Central memory CD8-positive, alpha-beta T cell (primary cell): Measurements from ENCODE around the gene MME.

ENCODE experiments used
- ATAC-seq: fragments of 150-1000 bp; cut with Tn5 transposase; replicated peaks from 2 replicates; pipeline ENCODE4 v1.10.0; 2022; ENCODE audit warnings: mild to moderate bottlenecking, moderate FRiP score, moderate number of reproducible peaks; ENCODE audit not compliant: poor library complexity, severe bottlenecking; ENCODE audit errors: extremely low read depth
- DNase-seq, 2 donors: peaks; one replicate each; pipeline ENCODE4 v3.0.0; 2021; ENCODE audit warnings: low spot score in 2 of 2
- H3K27ac Mint-ChIP-seq: one replicate; pipeline ENCODE4 v1.8.0; 2022; ENCODE audit warnings: low read depth, mild to moderate bottlenecking, moderate library complexity, mixed read lengths
- H3K27me3 Mint-ChIP-seq: one replicate; pipeline ENCODE4 v1.8.0; 2022; ENCODE audit warnings: mixed read lengths
- H3K36me3 Mint-ChIP-seq: one replicate; pipeline ENCODE4 v1.8.0; 2022; ENCODE audit warnings: mild to moderate bottlenecking, moderate library complexity, mixed read lengths; ENCODE audit not compliant: insufficient read depth
- H3K4me1 Mint-ChIP-seq: one replicate; pipeline ENCODE4 v1.8.0; 2022; ENCODE audit warnings: mixed read lengths
- H3K4me3 Mint-ChIP-seq: one replicate; pipeline ENCODE4 v1.8.0; 2022; ENCODE audit warnings: mild to moderate bottlenecking, moderate library complexity, mixed read lengths
- H3K9me3 Mint-ChIP-seq: one replicate; pipeline ENCODE4 v1.8.0; 2022; ENCODE audit warnings: mixed read lengths

MME gene

DNA sequence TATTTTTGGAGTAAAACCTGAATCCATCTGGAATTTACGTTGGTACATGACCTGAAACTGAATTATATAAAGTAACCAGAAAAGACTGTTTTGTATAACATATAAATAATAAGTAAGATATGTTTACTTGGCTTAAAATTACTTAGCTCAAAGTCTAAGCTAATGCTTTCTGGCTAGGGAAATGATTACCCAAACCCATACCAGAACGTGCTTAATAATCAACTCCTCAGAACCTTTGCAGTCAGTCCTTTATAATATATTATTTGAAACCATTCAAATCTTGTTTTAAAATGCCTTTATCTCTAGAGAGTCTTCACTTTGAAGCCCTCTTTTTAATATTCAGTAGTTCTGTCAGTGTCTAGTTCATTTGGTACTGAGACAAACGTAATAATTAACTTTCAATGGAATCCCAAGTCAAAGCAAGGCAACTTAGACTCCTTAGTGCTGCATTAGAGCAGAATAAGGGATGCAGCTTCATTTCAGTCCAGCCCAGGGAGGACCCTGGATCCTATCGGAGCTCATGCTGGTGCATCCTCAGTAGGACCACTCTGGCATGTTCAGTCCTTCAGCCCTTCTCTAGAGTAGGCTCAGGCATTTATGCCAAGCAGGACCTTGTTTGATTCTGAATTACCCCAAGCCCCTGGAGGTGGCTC is 81.6 kb downstream of the MME start:
- H3K4me1 Mint-ChIP-seq, result no peaks in the 10 kb centered on the region

DNA sequence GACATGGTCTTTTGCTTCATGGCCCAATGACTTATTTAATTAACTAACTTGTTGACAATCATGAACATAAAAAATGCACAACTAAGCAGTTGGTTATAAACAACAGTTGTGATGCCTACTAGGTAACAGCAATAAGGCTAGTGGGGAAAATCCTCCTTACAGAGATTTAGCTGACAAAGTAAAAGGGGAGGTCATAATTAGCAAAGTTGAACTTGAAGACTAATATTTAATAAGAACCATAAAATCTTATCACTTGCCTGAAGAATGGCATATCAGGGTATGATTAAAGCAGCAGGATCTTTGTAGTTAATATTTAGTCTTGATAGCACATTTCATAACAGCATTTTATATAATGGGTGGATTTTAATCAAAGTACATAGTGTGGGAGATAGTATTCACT is 84.2 kb downstream of the MME start:
- Mint-ChIP-seq H3K9me3 (no peaks in the 10 kb centered on the region), H3K4me1 (no peaks in the 10 kb centered on the region), H3K27me3 (no peaks in the 10 kb centered on the region), H3K4me3 (no peak overlapping the region), H3K36me3 (no peaks in the 10 kb centered on the region), H3K27ac (no peak overlapping the region)
- DNase-seq, result no peak
- no peak for ATAC-seq

More for the DNA sequence above, 81.6 kb downstream of the MME start:
- H3K36me3 Mint-ChIP-seq, result no peaks in the 10 kb centered on the region
- H3K27me3 Mint-ChIP-seq, result no peaks in the 10 kb centered on the region
- no peak overlapping the region for H3K4me3 Mint-ChIP-seq
- DNase-seq (no peak), ATAC-seq (no peak)
- no peaks in the 10 kb centered on the region for H3K9me3 Mint-ChIP-seq
- no peak overlapping the region for H3K27ac Mint-ChIP-seq

DNA sequence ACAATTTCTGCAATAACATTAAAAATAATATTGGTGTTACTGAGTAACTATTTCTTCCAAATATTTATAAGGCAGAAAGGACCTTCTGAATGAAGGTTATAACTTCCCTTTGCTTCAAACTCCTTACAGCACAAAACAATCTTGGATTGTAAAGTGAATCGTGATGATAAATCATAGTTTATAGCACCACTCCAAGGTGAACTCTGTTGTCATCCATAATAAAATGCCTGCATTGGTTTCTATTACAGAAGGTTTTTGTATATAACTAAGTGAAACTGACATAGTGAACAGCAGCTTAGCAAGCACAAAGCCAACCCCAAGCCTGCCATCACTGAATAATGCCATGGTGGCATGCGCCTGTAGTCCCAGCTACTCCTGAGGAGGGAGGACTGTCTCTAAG is 86.3 kb downstream of the MME start:
- Mint-ChIP-seq H3K4me1 (no peaks in the 10 kb centered on the region), H3K27ac (no peak overlapping the region), H3K9me3 (no peaks in the 10 kb centered on the region), H3K27me3 (no peaks in the 10 kb centered on the region), H3K36me3 (no peaks in the 10 kb centered on the region), H3K4me3 (no peak overlapping the region)
- DNase-seq (no peak), ATAC-seq (no peak)

DNA sequence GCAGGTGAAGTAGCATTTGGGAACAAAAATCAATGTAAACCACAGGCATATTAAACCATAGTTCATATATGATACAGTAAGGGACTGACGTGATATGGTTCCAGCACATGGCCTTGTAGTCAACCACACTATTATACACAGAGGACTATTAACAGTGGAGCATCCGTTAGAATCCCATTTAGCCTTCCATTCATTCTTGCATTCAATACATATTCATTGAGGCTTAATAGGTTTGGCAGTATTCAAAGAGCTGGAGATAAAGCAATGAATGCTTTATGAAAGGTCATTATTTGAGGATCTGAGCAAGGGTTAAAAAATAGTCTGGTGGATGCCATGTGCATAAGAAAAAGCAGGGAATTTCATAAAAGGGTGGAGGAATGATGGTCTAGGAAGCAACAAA is 89.1 kb downstream of the MME start:
- DNase-seq (no peak), ATAC-seq (no peak)
- no peaks in the 10 kb centered on the region for H3K9me3 Mint-ChIP-seq
- no peaks in the 10 kb centered on the region for H3K36me3 Mint-ChIP-seq
- H3K27me3 Mint-ChIP-seq, result no peaks in the 10 kb centered on the region
- H3K4me1 Mint-ChIP-seq, result no peaks in the 10 kb centered on the region
- H3K4me3 Mint-ChIP-seq, result no peak overlapping the region
- no peak overlapping the region for H3K27ac Mint-ChIP-seq

DNA sequence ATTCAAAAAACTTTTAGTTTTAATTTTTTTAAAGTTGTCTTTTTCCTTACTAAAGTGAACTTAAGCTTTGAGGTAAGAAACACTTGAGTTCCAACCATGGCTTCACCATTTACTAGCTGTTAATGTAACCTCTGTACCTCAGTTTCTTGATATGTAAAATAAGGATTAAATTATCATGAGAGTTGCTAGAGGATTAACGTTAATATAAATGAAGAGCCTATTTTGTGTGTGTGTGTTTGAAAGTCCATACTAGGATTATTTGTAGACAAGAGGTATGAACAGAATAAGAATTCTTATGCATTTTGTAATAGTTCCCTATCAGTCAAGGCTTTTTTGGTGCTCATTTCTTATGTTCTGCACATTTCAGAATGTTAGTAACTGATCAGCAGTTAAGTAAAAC is 93.7 kb downstream of the MME start:
- Mint-ChIP-seq H3K27me3 (no peaks in the 10 kb centered on the region), H3K9me3 (peaks cover 2% of the 10 kb centered on the region), H3K4me3 (no peak overlapping the region), H3K4me1 (no peaks in the 10 kb centered on the region), H3K27ac (no peak overlapping the region), H3K36me3 (no peaks in the 10 kb centered on the region)
- ATAC-seq (no peak), DNase-seq (no peak)

DNA sequence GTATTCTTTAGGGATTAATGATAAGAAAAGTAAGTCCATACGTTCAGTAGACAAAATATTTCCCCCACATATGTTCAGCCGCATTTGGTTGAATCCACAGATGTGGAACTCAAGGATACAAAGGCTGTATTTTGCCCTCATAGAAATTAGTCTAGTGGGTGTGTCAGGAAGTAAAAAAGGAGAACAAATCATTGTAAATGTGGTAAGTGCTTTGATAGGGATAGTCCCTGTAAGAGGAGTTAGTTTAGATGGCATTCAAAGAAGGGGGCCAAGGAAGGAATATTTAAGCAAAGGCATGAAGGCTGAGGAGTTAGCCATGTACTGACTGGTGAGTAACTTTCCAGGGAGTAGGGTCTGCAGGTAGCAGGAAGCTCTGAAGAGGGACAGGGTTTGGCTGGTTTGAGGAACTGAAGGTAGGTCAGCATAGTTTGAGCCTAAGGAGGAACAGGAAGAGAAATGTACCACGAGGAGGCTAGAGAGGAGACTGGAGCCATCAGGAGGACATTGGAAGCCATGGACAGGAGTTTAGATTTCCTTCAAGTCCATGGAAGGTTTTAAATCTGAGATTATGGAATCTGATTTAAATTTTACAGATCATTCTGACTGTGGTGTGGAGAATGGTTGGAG is 98.8 kb downstream of the MME start:
- Mint-ChIP-seq H3K4me1 (no peaks in the 10 kb centered on the region), H3K27ac (no peak overlapping the region), H3K36me3 (no peaks in the 10 kb centered on the region), H3K9me3 (peaks cover 6% of the 10 kb centered on the region), H3K4me3 (no peak overlapping the region), H3K27me3 (no peaks in the 10 kb centered on the region)
- DNase-seq, result no peak
- ATAC-seq, result no peak

DNA sequence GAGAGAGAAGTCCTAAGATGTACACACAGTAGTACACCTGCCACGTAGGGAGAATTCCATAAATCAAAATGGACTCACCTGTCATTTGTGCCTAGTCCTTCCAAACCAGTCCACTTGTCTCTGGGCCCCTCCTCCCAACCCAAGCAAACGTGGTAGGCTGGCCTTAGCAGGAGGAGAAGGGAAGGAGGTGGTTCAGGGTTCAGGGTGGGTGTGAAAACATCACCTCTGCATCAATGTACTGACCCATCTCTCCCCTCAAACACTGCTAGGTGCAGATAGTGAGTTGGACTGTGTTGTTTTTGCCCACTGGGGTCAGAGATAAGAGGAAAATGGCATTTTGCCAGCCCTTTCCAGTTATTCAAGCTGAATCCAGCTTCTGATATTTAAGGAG is 99.3 kb downstream of the MME start:
- Mint-ChIP-seq H3K27me3 (no peaks in the 10 kb centered on the region), H3K36me3 (no peaks in the 10 kb centered on the region), H3K9me3 (peaks cover 6% of the 10 kb centered on the region), H3K27ac (no peak overlapping the region), H3K4me3 (no peak overlapping the region), H3K4me1 (no peaks in the 10 kb centered on the region)
- DNase-seq (no peak), ATAC-seq (no peak)

DNA sequence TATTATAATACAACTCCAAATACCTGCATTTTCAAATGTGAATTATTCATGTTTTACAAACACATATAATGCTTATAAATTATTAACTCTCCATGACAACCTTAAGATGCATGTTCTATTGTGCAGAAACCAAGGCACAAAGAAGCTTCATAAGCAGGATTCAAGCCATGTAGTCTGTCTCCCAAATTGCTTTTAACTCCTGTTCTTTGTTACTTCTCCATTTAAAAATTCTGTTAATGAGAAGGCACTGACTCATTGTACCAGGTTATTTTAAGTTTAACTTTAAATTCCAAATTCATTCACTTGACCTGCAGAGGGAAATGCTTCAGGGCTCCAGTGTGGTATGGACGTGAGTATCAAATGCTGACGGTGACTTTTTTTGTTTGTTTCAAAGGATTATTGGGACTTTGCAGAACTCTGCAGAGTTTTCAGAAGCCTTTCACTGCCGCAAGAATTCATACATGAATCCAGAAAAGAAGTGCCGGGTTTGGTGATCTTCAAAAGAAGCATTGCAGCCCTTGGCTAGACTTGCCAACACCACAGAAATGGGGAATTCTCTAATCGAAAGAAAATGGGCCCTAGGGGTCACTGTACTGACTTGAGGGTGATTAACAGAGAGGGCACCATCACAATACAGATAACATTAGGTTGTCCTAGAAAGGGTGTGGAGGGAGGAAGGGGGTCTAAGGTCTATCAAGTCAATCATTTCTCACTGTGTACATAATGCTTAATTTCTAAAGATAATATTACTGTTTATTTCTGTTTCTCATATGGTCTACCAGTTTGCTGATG is 100.0 kb downstream of the MME start:
- H3K4me3 Mint-ChIP-seq, result no peak overlapping the region
- no peaks in the 10 kb centered on the region for H3K27me3 Mint-ChIP-seq
- DNase-seq (no peak), ATAC-seq (no peak)
- H3K36me3 Mint-ChIP-seq, result no peaks in the 10 kb centered on the region
- H3K9me3 Mint-ChIP-seq, result peaks cover 6% of the 10 kb centered on the region
- no peak overlapping the region for H3K27ac Mint-ChIP-seq
- no peaks in the 10 kb centered on the region for H3K4me1 Mint-ChIP-seq

DNA sequence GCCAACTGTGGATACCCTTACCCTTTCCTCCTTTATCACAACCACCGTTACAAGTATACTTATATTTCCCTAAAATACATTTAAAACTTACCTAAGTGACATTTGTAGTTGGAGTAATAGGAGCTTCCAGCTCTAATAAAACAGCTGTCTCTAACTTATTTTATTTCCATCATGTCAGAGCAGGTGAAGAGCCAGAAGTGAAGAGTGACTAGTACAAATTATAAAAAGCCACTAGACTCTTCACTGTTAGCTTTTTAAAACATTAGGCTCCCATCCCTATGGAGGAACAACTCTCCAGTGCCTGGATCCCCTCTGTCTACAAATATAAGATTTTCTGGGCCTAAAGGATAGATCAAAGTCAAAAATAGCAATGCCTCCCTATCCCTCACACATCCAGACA is 102.3 kb downstream of the MME start:
- Mint-ChIP-seq H3K4me3 (no peak overlapping the region), H3K9me3 (peaks cover 6% of the 10 kb centered on the region), H3K4me1 (no peaks in the 10 kb centered on the region), H3K27me3 (no peaks in the 10 kb centered on the region), H3K27ac (no peak overlapping the region), H3K36me3 (no peaks in the 10 kb centered on the region)
- DNase-seq, result no peak
- ATAC-seq, result no peak

DNA sequence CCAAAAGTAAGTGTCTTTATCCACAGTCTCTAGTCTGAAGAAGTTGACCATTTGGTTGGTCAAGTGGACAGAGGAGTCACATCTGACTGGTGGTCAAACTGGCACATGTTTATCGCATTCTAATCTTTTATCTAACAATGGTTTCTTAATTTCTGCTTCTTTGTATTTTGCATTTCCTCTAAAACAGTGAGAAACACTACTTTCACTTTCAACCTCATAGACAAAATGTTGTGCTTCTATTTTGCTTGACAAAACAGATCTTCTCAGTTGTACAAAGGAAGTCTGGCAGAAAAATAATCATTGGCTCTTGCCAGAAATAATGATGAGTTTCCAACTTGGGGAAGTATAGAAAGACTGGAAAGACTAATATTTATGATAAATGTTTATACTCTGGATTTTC is 103.9 kb downstream of the MME start:
- DNase-seq (no peak), ATAC-seq (no peak)
- Mint-ChIP-seq H3K36me3 (no peaks in the 10 kb centered on the region), H3K4me1 (no peaks in the 10 kb centered on the region), H3K4me3 (no peak overlapping the region), H3K27ac (no peak overlapping the region), H3K9me3 (peaks cover 2% of the 10 kb centered on the region), H3K27me3 (no peaks in the 10 kb centered on the region)

DNA sequence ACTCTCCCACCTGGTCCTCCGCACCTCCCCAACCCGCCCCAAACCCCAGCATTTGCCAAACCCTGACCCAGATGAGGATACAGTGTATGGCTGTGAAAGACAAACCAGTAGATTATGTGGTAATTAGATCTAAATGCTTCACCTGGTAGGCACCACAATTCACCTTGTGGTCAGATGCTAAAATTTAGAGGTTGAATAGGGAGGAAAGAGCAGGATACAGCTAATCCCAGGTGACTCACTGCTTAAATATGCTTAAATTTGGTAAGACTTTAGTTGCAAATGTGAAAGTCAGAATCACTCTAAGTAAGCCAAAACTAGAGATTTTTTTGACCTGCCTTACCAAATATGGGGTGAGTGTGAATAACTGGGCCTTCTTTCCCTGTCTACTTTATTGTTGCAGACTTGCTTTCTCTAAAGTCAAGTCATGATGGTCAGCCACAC is 105.5 kb downstream of the MME start:
- ATAC-seq (no peak), DNase-seq (no peak)
- no peaks in the 10 kb centered on the region for H3K9me3 Mint-ChIP-seq
- no peak overlapping the region for H3K27ac Mint-ChIP-seq
- H3K4me3 Mint-ChIP-seq, result no peak overlapping the region
- H3K36me3 Mint-ChIP-seq, result no peaks in the 10 kb centered on the region
- no peaks in the 10 kb centered on the region for H3K4me1 Mint-ChIP-seq
- no peaks in the 10 kb centered on the region for H3K27me3 Mint-ChIP-seq

DNA sequence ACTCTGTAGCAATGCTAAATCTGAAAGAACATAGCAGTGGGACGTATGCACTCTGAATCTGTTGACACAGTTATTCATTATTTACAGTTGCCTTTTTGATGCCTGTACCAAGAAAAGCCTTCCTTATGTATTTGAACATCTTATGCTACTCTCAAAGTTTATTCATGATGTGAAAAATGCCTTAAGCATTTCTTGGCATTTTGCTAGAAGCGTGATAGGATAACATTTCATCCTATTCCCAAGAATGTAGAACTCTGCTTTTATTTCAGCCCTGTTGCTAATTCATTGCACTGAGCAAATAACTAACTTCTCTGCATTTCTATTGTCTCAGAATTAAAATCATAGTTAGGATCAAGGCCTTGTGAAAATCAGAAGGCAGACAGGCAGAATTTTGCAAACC is 107.9 kb downstream of the MME start:
- no peak overlapping the region for H3K27ac Mint-ChIP-seq
- H3K4me1 Mint-ChIP-seq, result no peaks in the 10 kb centered on the region
- no peak overlapping the region for H3K4me3 Mint-ChIP-seq
- H3K36me3 Mint-ChIP-seq, result no peaks in the 10 kb centered on the region
- H3K27me3 Mint-ChIP-seq, result no peaks in the 10 kb centered on the region
- no peak for ATAC-seq
- no peak for DNase-seq
- H3K9me3 Mint-ChIP-seq, result no peaks in the 10 kb centered on the region

DNA sequence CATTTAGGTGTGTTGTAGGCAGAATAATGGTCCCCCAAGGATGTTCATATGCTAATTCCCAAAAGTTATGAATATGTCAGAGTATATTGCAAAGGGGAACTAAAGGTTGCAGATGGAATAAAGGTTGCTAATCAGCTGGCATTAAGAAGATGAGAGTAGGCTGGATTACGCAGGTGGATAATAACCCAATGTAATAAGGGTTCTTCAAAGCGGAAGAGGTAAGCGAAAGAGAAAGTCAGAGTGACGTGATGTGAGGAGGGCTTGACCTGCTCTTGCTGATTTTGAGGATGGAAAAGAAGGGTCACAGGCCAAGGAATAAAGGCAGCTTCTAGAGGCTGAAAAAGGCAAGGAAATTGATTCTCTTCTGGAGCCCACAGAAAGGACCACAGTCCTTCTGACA is 109.4 kb downstream of the MME start:
- Mint-ChIP-seq H3K9me3 (no peaks in the 10 kb centered on the region), H3K4me1 (no peaks in the 10 kb centered on the region), H3K36me3 (no peaks in the 10 kb centered on the region), H3K27me3 (no peaks in the 10 kb centered on the region), H3K27ac (no peak overlapping the region), H3K4me3 (no peak overlapping the region)
- DNase-seq (no peak), ATAC-seq (no peak)
